NCI-H2107 treated with DMSO at 0.1 percent for 48 hours (cell line): ENCODE results near the gene CD300C.
A peak's percentile ranks its signal among the peaks of the same experiment; 100 is the strongest.
"Not testable (repeated sequence)": the region's sequence is repeated elsewhere in the genome, so short reads cannot be mapped to it uniquely, and the experiment has no call there.

Experiments used
- DNase-seq: peaks from one replicate; lab custom pipeline; 2025; ENCODE audit not compliant: unreplicated experiment; lab: John Stamatoyannopoulos, UW

Gene CD300C

DNA sequence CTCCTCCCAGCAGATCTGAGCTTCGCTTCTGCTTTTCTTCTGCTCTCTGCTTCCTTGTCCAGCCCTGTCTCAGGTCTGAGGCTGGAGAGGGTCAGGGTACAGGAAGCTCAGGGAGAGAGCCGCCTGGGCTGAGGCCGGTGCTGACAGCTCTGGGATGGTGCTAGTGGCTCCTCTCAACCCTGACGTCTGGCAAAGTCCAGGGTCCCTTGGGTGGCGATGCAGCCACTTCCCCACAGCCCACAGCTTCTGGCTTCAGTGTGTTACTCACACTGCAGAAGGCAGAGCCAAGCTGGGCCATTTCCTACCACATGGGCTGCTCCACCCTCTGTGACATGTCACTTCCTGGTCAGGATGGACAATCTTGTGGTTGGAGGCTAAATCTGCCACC is at the start of gene CD300C:
TSS of gene CD300C (minus strand) at position 273 of the 388 bp plus-strand sequence. CDS start 333 bp downstream, outside the sequence.
- DNase-seq, result no peak

DNA sequence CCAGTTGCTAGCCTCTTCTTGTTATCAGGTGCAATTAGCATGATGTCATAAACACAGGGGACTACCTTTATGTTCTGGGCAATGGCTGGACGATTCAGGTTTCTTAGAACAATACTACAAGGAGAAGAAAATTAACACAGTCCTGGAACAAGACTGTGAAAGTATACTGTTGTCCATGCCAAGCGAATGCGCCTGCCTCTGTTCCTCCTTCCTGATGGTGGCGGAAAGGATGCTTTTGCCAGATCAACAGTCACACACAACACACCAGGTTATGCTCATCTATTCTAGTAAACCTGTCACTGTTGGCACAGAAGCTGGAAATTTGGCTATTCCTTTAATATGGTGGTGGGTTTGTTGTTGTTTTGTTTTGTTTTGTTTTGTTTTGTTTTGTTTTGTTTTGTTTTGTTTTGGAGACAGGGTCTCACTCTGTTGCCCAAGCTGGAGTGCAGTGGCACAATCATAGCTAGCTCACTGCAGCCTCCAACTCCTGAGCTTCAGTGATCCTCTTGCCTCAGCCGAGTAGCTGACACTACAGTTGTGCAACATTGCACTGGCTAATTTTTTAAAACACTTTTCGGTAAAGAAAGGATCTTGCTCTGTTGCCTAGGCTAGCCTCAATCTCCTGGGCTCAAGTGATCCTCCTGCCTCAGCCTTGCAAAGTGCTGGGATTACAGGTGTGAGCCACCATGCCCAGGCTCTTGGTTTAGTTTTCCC is 49.3 kb upstream of the CD300C start:
- DNase-seq, result no peak

DNA sequence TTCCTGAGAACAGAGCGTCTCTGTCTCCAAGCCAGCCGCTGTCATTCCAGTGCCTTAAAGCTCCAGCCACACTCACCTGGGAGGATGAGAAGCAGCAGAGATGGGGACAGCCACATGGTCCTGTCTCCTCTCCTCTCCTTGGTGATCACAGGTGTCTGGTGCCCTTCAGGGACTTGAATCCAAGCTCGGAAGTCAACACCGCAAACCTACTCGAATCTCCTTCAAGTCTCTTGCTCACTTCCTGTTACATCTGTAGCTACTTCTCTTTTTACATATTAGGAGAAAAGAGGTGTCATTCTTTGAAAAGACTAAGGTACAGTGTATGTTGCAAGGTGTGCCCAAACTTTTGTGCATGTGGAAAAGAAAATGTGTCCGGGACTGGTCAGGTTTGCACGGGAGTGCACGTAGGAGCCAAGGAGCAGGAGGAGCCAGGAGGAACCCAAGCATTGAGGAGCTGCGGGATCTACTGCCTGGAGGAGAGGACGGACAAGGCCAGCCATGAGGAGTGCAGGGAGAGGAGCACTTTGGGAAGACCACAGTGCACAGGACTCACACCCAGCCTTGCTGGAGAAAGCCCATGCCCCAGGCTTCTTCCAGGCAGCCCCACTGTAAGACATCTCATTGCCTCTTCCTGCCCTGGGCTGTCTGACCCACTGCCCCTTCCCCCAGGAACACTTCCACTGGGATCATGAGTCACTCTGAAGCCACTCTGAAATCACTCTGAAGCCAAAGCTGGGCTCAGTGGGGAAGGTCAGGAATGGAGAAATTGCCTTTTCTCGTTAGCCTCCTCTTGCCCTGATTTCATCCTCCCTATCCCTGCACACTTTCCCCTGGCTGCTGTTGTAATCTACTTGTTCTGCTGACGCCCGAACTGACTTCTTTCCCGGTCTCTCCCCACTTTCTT is 46.4 kb upstream of the CD300C start, which contains the start of gene CD300LD:
TSS of gene CD300LD (minus strand) at position 197 of the 904 bp plus-strand sequence. CDS start at position 116, 81 bp downstream.
- DNase-seq, result no peak

DNA sequence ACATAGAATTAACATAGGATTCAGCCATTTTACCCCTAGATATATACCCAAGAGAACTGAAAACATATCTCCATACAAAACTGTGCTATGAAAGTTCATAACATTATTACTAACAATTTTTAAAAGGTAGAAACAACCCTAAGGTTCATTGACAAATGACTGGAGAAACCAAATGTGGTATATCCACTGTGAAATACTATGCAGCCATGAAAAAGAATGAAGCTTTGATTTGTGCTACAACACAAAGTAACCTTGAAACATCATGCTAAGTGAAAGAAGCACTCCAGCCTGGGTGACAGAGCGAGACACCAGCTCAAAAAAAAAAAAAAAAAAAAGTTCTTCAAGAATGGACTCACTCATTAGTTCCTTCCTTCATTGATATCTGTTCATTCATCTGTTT is 45.6 kb upstream of the CD300C start:
- no peak for DNase-seq

DNA sequence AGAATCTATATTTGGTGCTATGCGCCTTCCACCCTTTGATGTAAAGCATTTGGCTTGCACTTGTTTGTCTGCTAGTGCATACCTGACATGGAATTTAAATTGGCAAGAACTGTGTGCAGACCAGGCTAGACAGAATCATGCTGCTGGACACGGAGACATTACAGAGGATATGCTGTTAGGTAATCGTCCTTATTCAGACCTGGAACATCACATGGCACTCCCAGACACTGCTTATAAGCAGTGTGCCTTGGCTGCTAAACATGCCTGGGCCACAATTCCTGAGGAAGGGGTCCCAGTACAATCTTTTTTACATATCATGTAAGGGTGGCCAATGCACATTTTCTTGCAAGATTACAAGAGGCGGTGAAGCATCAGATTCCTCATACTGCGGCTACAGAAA is 39.8 kb upstream of the CD300C start:
- no peak for DNase-seq

DNA sequence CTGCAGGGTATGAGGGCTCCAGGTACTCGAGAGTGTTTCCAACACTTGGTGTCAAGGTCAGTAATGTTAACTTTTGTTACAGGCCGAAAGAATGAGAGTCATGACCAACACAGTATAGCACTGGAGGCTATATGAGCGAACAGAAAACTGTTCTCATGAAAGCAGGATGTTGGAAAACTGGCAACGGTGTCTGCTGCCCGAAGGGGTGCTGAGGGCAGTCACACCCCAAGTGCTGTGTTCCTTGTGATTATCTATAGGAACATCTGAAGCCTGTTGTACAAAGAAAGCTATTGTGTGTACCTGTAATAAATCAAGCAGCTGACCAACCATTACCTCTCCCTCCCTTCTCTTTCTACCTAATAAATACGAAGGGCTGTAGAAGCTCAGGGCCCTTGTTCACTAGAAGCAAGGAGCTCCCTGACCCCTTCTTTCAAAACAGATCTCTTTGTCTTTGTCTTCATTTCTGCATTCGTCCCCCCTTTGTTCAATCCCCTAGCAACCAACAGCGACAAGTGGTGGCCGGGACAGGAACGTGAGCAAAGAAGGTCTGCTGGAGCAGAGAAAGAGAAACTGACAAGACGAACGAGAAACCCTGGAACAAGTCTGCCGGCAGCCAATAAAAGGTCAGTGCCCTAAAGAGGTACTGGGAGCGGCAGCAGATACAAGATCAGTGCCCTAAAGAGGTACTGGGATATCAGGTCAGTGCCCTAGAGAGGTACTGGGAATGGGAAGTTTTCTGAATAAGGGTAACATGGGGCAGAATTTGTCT is 38.6 kb upstream of the CD300C start:
- DNase-seq, result no peak

DNA sequence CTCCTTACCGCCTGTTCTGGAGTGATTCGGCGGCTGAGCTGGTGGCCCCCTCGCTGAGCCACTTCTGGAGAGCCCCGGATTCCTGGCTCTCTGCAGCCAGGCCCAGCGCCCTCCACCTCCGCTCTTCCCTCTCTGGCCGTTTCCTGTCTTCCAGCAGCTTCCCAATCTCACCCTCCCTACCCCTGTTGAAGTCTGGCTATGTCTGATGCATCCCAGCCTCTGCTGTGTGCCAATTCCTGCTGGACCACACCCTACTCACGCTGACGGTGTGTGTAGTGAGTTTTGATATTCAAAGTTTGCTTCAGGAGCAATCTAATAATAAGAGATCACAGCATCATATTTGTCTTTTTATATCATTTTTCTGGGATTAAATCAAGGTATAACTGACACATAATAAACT is 36.7 kb upstream of the CD300C start:
- DNase-seq, result no peak

DNA sequence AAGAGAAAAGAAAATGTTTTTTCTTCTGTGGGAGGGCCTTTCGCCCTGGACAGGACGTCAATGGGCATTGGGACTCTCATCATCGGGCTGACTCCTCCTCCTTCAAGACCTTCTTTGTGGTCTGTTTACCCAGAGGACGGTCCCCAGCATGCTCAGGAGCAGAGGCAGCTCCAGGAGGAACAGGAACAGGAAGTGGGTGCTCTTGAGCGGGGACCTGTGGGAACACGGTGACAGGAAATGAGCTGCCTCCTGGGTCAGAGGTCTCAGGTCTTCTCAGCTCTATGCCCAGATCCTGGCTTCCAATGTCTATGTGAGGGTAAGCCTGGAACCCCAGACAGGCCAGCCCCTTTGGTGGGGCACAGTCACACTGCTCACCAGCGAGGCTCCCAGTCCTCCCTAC is 34.0 kb upstream of the CD300C start:
- no peak for DNase-seq

DNA sequence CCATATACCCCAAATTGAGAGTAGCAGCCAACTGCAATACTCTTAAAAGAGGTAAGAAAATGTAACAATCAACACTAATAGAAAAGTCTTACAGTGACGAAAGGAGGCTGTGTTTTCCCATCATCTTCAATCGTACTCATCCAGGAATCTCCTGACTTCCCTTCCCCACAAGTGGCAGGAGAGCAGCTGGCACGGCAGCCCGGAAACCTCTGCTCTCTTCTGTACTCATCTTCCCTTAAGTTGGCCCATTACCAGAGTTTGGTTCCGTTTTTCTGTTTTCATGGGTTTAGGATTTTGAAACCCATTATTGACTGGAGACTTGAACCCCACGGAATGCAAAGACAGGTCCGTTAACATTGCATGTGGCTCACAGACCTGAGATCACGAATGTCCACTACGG is 33.1 kb upstream of the CD300C start:
- no peak for DNase-seq

DNA sequence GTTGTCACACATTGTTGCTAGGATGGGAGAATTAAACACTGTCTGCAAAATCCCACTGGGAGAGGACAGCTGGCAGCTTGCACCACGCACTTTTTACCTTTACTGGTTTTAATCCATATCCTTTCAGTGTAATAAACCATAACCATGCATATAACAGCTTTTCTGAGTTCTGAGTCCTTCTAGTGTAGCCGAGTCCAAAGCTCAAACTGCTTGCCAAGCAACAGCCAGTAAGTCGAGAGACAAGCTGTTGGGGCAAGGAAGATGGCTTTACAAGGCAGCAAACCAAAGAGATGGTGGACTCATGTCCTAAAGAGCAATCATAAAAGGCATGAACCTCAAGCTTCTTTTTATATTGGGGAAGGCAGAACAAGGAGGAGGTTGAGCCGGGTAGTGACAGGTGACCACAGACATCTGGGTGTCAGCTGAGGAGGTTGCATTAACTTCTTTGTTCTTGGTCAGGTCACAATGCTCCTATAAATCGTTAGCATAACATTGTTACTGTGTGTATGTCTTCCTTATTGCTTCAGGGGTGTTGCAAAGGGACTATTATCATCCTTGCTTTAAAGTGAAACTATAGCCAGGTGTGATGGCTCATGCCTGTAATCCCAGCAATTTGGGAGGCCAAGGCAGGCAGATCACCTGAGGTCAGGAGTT is 28.7 kb upstream of the CD300C start:
- no peak for DNase-seq

DNA sequence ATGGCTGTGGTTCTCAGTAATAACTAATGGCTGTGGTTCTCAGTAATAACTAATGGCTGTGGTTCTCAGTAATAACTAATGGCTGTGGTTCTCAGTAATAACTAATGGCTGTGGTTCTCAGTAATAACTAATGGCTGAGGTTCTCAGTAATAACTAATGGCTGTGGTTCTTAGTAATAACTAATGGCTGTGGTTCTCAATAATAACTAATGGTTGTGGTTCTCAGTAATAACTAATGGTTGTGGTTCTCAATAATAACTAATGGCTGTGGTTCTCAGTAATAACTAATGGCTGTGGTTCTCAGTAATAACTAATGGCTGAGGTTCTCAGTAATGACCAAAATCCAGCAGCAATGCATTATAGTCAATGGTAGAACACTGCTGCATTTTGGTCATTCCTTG is 27.7 kb upstream of the CD300C start:
- not testable (repeated sequence) for DNase-seq

DNA sequence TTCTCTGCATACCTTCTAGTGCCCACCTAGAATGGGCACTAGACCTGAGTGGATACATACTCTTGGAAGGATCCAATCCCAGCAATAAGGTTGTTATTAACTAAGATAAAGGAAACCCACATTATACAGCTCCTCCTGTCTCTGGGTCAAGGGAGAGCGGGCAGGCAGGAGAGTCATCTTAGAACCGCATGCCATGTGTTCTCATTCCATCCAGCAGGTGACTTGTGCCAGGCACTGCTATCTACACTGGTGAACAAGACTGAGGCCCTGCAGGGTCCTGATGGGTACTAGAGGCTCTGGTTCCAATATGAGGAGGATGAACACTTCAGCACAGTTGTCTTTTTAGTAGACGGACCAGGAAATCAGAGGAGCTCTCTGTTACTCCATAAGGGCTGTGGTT is 27.3 kb upstream of the CD300C start:
- DNase-seq, result no peak

DNA sequence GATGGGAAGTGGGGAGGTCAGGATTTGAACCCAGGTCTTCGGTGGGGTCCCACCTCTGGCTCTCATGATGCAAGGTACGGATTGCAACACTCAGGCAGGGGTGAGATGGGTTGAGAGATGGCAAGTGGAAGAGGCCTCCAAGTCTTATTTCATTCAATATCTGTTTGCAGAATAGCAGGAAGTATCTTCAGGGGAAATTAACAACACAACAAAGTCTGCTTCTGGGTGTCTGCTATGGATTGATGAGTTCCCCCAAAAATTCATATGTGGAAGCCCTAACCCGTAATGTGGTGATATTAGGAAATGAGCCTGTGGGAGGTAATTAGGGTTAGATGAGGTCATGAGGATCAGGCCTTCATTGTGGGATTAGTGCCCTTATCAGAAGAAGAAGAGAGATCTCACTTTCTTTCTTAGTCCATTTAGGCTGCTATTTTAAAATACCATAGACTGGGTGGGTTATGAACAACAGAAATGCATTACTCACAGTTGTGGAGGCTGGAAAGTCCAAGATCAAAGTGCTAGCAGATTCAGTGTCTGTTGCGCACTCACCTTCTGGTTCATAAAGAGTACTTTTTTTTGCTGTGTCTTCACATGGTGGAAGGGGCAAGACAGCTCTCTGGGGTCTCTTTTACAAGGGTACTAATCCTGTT is 25.8 kb upstream of the CD300C start:
- no peak for DNase-seq

DNA sequence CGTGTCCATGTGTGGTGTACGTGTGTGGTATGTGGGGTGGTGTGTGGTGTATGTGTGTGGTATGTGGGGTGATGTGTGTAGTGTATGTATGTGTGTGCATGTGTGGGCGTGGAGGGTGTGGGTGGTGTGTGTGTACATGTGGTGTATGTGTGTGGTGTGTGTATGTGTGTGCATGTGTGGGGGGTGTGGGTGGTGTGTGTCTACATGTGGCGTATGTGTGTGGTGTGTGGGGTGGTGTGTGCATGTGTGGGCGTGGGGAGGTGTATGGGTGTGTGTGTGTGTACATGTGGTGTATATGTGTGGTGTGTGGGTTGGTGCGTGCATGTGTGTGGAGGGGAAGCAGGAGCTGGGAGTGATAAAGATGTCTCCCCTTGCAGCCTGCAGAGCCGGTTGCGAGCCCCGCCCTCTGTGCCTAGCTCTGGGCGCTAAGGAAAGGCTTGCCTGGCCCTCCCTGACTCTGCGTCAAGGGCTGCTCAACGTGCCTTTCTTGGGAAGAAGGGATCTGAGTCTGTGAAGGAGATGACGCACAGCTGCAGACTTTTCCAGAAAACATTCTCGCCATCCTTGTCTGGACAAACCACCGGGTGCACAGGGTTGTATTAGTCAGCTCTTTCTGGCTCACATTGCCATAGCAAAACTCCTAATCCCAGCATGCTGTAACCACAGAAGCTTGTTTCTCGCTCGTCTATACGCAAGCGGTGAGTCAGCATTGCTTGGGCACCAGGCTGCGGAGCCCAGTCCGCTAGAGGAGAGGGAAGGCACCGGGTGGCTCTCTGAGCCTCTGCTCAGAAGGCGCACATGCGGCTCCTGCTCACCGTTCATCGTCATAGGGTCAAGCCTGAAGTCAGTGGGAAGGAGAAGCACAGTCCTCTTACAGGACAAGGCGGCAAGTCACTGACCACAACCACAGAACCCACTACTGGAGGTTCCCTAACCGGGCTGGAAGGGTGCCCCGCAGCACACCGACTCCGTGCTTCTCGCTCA is 23.4 kb upstream of the CD300C start:
- DNase-seq, result peak; percentile 41

DNA sequence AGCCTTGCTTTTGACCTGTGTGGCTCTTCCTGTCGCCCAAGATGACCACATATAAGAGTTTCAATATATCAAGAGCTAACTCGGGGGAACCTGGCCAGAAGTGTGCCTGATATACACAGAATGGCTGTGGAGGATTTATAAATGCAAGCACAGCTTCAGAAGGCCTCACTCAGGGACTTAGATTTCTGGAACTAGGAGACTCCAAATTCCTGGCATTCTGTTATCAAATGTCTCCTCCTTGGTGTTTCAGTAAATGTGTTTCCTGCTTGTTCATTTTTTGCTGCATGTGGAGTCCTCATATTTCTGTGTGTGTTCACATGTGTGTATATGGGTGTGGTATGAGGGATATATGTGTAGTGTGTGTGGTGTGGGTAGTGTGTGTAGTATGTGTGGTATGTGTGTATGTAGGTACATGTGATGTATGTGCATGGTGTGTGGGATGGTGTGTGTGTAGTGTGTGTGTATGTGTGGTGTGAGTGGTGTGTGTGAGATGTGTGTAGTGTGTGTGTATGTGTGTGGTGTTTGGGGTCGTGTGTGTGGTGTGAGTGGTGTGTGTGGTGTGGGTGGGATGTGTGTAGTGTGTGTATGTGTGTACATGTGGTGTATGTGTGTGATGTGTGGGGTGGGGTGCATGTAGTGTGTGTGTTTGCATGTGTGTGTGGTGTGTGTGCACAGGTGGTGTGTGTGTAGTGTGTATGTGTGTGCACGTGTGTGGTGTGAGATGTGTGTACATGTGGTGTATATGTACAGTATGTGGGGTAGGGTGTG is 22.4 kb upstream of the CD300C start:
- no peak for DNase-seq

DNA sequence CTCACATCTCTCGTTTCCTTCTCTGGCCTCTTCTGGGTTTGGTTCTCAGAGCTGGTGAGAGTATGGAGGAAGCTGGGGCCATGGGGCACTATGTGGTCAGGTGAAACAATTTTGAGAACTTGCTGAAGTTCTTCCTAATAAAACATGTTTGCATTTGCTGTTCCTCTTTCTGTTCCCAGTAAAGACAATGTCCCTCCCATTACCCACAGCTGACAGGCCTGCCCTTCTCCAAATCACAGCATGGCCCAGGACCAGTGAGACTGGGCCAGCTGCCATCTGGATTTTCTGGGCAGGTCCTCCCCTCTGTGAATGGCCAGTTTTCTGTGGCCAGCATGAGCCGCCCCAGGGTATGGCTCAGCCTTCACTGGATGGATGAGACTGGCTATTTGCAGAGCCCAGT is 21.5 kb upstream of the CD300C start, which contains the start of gene CD300H:
TSS of gene CD300H (minus strand) at position 113 of the 400 bp plus-strand sequence.
- DNase-seq, result no peak

DNA sequence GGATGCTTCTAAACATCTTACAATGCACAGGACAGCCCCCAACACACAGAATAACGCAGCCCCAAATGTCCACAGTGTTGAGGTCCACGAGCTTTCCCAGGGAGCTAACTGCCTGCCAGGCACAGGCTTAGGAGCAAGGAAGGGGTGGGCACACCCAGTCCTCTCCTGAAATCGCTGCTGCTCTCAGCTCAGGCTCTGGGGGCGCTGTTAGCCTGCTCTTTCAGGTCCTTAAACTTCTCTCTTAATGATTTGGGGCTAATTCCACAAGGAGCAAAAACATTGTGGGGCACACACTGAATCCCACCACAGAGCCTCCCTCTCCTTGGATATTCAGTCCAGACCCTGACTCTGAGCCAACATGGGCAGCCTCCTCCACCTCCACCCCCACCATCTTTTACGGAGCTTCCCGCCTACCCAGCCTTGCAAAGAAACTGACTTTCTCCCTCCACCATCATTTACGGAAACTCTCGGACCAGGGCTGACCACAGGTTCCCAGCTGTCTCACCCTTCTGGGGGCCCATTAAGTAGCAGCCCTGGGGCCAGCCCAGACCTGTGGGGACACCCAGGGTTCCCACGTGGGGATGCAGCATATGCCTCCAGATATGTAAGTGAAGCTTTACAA is 20.3 kb upstream of the CD300C start:
- no peak for DNase-seq

DNA sequence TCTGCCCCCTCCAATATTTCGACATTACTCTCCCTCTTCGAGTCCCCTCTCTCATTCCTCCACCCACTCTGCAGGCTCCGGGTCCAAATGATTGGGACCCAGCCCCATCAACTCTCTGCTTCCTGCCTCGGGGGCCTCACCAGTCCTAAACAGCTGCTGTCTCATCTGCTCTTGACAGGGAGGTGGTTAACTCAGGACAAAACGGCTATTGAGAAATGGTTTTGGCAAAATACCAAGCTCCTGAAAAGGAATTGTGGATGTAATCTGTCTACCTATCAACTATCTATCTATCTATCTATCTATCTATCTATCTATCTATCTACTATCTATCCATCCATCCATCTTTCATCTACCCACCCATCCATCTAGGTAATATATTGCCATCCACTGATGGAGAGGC is 19.2 kb upstream of the CD300C start:
- DNase-seq, result no peak
